ENCODE measurements around the gene SARM1.

Gene SARM1

GRCh38 chr17:28368915-28369683 lies 2.4 kb upstream of the SARM1 start:
- no peak for DNase-seq (ENCODE audit: low read depth, low spot score)

DNA sequence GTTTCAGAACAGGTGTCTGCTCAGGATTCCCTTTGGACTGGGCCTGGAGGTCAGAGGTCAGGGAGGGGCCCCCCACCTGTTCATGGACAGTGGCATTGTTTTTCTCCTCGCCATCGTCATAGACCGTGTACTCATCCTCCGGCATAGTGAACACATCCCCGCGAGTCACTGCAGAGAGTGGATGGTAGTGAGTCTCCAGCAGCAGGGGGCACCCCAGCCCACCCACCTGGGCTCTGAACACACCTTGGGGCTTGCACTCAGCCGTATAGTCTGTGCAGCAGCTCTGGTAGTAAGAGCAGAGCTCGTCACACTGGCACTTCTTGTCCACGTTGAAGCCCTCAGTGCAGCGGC lies 1.8 kb upstream of the SARM1 start:
- no peak for DNase-seq (ENCODE audit: low read depth, low spot score)

DNA sequence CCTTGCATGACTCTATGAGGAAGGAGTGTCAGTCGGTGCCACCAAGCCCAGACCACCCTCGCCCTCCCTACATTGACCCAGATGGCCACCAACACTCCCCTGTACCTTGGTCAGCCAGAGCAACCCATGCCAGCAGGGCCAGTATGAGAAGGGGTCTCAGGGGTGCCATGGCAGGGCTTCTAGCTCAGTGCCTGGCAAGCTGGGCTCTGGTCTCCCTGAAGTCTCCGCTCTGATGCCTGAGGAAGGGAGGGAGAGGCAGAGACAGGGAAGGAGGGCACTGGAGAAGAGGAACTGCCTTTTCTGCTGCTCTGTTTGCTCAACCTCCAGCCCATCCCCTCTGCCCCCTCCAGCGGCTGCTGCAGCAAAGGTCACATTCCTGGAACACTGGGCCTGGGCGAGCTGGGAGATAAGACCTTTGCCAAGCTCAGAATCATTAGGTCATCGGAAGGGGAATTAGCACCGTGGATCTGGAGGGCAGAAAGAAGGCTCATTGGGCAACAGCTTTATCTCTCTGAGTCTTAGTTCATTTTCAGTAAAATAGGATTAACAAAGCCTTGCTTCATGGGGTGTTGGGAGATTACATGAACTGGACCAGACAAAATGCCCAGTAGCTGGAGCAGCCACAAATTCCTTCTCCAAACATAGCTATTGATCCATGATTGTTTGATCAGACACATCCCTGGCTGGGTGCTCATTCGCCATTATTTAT lies 1.3 kb upstream of the SARM1 start, which contains the start of gene VTN:
TSS of gene VTN (minus strand) at position 273 of the 709 bp plus-strand sequence. CDS start at position 169, 104 bp downstream.
- DNase-seq (ENCODE audit: low read depth, low spot score): no peak

DNA sequence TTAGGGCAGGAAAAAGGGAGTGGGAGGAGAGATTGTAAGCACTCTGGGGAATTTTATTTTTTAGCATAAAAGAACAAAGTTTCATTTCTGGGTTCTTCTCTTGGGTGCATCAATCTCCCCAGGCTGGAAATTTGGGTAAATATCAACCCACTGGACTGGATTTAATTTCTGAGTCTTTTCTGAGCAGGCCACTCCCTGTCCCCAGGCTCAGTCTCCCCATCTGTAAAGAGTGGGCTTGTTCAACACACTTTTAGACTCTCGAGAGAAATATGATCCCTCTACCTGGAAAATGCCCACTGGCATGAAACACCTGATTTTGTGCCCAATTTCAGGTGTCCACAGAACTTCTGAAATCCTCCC lies 770 bp upstream of the SARM1 start:
- no peak for DNase-seq (ENCODE audit: low read depth, low spot score)

- no peak for DNase-seq (ENCODE audit: low read depth, low spot score)
Observed at GRCh38 chr17:28372203-28372944, 880 bp downstream of the SARM1 start.

GRCh38 chr17:28372945-28373274 lies 1.4 kb downstream of the SARM1 start:
- DNase-seq (ENCODE audit: low read depth, low spot score): no peak

GRCh38 chr17:28379814-28380801 lies 8.6 kb downstream of the SARM1 start:
- no peak for DNase-seq (ENCODE audit: low read depth, low spot score)

DNA sequence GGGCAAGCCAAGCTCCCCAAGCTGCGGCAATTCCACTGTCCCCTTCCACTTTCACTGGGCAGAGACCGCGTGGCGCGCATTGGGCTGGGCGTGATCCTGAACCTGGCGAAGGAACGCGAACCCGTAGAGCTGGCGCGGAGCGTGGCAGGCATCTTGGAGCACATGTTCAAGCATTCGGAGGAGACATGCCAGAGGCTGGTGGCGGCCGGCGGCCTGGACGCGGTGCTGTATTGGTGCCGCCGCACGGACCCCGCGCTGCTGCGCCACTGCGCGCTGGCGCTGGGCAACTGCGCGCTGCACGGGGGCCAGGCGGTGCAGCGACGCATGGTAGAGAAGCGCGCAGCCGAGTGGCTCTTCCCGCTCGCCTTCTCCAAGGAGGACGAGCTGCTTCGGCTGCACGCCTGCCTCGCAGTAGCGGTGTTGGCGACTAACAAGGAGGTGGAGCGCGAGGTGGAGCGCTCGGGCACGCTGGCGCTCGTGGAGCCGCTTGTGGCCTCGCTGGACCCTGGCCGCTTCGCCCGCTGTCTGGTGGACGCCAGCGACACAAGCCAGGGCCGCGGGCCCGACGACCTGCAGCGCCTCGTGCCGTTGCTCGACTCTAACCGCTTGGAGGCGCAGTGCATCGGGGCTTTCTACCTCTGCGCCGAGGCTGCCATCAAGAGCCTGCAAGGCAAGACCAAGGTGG lies 9.8 kb downstream of the SARM1 start:
- no peak for DNase-seq (ENCODE audit: low read depth, low spot score)

DNA sequence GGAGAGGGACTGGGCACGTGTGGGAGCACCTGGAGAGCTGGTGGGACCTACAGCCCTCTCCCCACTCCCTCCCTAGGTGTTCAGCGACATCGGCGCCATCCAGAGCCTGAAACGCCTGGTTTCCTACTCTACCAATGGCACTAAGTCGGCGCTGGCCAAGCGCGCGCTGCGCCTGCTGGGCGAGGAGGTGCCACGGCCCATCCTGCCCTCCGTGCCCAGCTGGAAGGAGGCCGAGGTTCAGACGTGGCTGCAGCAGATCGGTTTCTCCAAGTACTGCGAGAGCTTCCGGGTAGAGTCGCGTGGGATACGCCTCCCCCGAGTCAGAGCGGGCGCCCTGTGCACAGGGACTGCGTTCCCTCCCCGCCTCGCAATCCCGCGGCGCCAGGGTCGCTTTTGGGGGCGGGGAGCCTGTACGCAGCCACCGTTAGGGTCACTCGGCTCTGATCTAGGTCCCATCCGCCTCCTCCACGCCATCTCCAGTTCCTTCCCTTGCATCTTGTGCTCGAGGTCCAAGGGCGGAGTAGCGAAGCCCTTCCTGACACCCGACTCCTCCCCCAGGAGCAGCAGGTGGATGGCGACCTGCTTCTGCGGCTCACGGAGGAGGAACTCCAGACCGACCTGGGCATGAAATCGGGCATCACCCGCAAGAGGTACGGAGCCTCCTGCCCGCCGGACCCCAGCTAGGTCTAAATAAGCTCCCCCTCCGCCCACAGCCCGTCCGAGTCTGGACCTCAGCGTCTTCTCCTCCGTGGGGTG lies 13.0 kb downstream of the SARM1 start:
- no peak for DNase-seq (ENCODE audit: low read depth, low spot score)

- DNase-seq (ENCODE audit: low read depth, low spot score): no peak
Observed at GRCh38 chr17:28385037-28385400, 13.5 kb downstream of the SARM1 start.

DNA sequence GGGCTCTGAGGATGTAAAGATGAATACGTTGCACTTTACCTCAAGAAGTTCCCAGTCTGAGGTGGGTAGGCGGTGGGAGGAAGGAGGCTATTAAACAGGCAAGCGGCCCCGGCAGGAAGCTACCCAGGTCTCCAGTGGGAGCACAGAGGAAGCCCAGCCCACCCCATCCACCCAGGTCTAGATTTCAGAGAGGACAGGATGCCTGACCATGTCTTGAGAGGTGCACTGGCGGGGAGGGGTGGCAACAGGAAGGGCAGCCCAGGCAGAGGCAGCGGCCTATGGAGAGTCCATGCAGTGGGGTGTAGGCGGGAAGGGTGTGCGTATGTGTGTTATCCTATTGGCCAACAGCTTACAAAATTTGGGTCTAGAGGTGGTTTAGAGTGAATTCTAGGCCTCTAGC lies 13.9 kb downstream of the SARM1 start:
- no peak for DNase-seq (ENCODE audit: low read depth, low spot score)

DNA sequence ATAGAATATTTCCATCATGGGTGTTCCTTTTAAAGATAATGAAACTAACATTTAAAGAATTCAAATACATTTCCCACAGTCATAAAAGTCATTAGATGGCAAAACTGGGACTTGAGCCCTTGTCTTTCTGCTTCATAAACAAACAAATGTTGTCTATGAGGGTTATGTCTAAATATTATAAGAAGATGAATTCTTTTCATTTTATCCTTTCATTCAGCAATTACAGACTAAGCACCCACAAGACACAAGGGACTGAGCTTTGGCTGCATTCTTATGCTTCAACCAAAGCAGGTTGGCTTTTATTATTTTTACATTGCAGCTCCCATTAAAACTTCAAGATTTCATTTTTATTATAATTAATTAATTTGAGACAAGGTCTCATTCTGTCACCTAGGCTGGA lies 14.9 kb downstream of the SARM1 start:
- no peak for DNase-seq (ENCODE audit: low read depth, low spot score)

DNA sequence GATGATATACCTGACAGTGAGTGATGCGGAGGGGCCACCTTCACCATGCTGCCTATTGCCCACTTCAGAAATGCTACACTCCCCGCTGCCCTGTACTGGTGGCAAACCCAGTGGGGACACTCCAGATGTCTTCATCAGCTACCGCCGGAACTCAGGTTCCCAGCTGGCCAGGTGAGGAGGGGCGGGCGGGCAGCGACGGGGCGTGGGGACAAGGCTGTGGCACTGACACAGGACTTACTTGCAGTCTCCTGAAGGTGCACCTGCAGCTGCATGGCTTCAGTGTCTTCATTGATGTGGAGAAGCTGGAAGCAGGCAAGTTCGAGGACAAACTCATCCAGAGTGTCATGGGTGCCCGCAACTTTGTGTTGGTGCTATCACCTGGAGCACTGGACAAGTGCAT lies 16.6 kb downstream of the SARM1 start:
- DNase-seq (ENCODE audit: low read depth, low spot score): no peak

DNA sequence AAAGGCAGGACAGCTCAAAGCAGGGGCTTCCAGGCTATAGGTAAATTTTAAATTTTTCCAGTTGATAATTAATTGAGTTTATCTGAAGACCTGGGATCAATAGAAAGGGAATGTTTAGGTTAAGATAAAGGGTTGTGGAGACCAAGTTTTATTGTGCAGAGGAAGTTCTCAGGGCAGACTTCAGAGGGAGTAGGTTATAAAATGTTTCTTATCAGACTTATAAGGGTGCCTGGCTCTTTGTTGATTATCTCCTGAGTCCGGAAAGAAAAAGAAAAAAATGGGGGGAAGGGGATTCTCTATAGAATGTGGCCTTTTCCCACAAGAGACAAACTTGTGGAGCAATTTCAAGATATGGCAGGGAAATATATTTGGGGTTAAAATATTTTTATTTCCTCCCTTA lies 18.6 kb downstream of the SARM1 start:
- no peak for DNase-seq (ENCODE audit: low read depth, low spot score)

DNA sequence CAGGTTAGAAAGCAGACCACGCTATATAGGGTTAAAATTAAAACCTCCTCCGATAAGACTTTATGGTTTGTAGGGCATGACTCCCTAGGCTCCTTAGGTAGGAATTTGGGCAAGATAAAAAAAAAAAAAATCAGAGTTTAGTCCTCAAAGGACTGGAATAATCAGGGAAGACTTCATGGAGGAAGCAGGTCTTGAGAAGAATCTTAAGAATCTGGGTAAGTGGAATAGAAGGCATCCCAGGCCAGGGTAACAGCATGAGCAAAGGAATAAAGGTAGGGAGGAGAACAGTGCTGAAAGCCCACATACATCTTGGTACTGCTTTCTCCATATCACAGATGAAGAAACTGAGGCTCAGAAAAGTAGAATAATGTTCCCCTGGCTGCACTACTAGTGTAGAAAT lies 19.1 kb downstream of the SARM1 start:
- DNase-seq (ENCODE audit: low read depth, low spot score): no peak

DNA sequence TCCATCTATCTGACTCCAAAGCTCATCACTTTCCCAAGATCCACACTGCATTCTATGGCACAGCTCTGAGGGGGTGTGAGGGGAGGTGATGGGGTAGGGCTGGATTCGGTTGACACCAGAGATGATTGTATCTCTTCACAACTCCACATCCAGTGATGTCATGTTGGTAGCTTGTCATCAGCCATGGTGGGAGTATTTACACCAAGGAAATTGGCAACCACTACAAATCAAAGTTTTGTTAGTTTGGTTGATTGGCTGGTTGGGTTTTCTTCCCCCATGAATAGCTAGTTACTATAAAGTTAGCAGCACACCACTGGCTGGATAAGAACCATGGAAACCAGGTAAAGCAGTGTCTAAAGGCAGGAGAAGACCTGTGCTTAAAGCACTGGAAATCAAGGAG lies 19.5 kb downstream of the SARM1 start:
- DNase-seq (ENCODE audit: low read depth, low spot score): no peak

GRCh38 chr17:28391401-28391800 lies 19.9 kb downstream of the SARM1 start:
- no peak for DNase-seq (ENCODE audit: low read depth, low spot score)

GRCh38 chr17:28392491-28392890 lies 21.0 kb downstream of the SARM1 start:
- DNase-seq (ENCODE audit: low read depth, low spot score): no peak

- no peak for DNase-seq (ENCODE audit: low read depth, low spot score)
Observed at GRCh38 chr17:28394337-28395116, 23.0 kb downstream of the SARM1 start.

- DNase-seq (ENCODE audit: low read depth, low spot score): no peak
Observed at GRCh38 chr17:28395426-28395825, 23.9 kb downstream of the SARM1 start.

Data from iPS DF 19.7 (cell line).